Measurements from ENCODE around the gene KNCN.

- TF ChIP-seq EP300 (IDR thresholded peaks at IDR 0.05; ENCODE audit: borderline replicate concordance) (no peak), TEAD4 (IDR thresholded peaks at IDR 0.05) (no peak), FOXM1 (IDR thresholded peaks at IDR 0.05; ENCODE audit: borderline replicate concordance, low read depth) (no peak)
These were observed 8.1 kb downstream of the KNCN start for GRCh38 chr1:46543382-46543760.
